HG03521 (cell line): Measurements from ENCODE around the gene BPI.
"Not testable (repeated sequence)": the region's sequence is repeated elsewhere in the genome, so short reads cannot be mapped to it uniquely, and the experiment has no call there.

Source experiments
- ATAC-seq: cut with Tn5 transposase; IDR thresholded peaks from one replicate; pipeline ENCODE4 v1.9.1; 2021; ENCODE audit warnings: mild to moderate bottlenecking, moderate library complexity; ENCODE audit not compliant: unreplicated experiment

The BPI gene

GRCh38 chr20:38355161-38356012 is 51.4 kb downstream of the BPI start:
- no peak for ATAC-seq

- no peak for ATAC-seq
Observed at GRCh38 chr20:38357653-38358207, 53.8 kb downstream of the BPI start.

- ATAC-seq, result no peak
Observed at GRCh38 chr20:38358556-38358955, 54.6 kb downstream of the BPI start.

GRCh38 chr20:38363004-38363747 is 59.2 kb downstream of the BPI start:
- ATAC-seq, result no peak

DNA sequence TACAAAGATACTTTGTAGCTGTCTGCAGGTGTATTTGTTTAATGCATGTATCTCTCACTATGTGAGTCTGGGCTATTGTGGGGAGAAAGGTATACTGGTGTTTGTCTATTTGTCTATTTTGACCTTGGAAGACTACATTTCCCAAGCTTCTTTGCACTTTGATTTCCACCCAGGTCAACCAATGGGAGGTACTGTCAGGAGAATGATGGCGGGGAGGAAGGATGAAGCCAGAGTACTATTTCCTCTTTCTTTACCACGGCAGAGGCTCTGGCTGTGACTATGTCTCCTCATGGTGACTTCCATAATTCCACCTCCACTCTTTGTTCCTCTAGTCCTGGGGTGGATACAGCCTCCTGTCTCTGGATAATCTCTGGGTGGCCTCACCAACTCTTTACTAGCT is 65.4 kb downstream of the BPI start:
- no peak for ATAC-seq

- ATAC-seq, result no peak
Observed at GRCh38 chr20:38372806-38373205, 68.8 kb downstream of the BPI start.

DNA sequence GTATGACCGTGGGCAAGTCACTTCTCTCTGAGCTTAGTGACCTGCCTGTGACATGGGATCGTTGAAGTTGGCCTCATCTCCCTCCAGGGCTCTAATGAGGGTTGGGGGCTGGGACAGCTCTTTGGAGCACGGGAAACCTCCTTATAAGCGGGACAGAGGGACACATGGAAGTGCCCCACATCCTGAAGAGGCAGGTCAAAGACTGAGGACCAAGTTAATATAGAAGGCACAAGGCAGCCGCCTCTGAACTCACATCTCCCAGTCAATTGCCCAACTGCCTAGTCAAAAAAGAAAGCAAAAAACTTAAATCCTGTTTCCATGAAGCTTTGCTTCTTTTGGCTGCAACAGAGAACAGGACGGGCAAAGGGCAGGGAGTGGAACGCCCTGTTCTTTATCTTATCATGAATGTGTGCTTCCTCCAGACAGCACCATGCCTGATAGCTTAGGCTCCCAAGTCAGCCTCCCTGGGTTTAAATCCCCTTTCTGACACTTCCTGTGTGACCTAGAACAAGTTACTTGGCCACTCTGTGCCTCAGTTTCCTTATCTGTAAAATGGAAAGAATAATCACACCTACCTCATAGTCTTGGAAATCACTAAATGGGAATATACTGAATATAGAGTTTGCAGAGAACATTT is 69.4 kb downstream of the BPI start:
- ATAC-seq, result no peak

GRCh38 chr20:38373898-38374297 is 69.9 kb downstream of the BPI start:
- no peak for ATAC-seq

GRCh38 chr20:38377039-38377685 is 73.2 kb downstream of the BPI start:
- ATAC-seq, result no peak

GRCh38 chr20:38377838-38378237 is 73.9 kb downstream of the BPI start:
- ATAC-seq, result not testable (repeated sequence)

DNA sequence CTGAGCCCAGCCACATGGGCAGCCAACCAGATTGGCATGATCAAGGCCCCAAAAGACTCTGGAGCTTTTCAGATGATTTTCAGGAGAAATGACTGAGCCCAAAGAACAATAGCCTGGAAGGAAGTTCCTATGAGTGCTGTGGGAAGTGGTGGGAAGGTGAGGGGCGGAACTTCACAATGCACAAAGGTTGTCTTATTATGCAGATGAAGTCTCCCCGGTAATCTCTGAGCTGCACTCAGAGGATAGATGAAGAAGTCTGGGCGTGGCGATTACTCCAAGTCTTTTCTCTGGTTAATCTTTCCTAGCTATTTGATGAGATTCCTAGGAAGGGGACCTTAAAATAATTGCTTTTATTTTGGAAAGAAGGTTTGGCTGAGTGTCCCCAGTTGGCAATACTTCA is 79.2 kb downstream of the BPI start:
- ATAC-seq, result no peak

DNA sequence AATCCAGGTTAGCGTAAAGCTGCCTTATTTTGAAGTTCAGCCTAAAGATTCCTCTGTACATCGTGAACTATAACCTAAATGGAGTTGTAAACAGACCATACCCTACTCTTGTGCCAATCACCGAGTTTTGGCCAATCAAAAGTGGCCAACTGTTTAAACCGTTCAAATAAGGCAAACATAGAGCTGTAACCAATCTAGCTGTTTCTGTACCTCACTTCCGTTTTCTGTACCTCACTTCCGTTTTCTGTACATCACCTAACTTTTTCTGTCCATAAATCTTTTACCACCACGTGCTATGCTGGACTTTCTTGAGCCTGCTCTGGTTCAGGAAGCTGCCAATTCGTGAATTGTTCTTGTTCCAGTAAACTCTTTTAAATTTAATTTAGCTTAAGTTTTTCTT is 82.0 kb downstream of the BPI start:
- no peak for ATAC-seq

- ATAC-seq, result no peak
Observed at GRCh38 chr20:38386851-38387250, 82.9 kb downstream of the BPI start.
